Type B pancreatic cell (in vitro differentiated cells): ENCODE data around the gene CYS1. TPM values are rescaled to one million over a fixed set of nuclear protein-coding genes. Genes with fewer than 3 reads are reported as not detected.

Source experiments
- DNase-seq: peaks from one replicate; pipeline ENCODE4 v3.0.0; 2021; ENCODE audit warnings: mixed read lengths; ENCODE audit not compliant: unreplicated experiment; ENCODE audit errors: extremely low spot score
- H3K27ac Mint-ChIP-seq: 2 replicates; pipeline ENCODE4 v1.8.0; 2021; ENCODE audit warnings: mild to moderate bottlenecking, mixed read lengths
- H3K27me3 Mint-ChIP-seq: 2 replicates; pipeline ENCODE4 v1.8.0; 2021; ENCODE audit warnings: mixed read lengths
- H3K36me3 Mint-ChIP-seq: 2 replicates; pipeline ENCODE4 v1.8.0; 2021; ENCODE audit warnings: mixed read lengths
- H3K4me1 Mint-ChIP-seq: one replicate; pipeline ENCODE4 v1.8.0; 2021; ENCODE audit warnings: mixed read lengths; ENCODE audit not compliant: unreplicated experiment
- H3K4me3 Mint-ChIP-seq: 2 replicates; pipeline ENCODE4 v1.8.0; 2021; ENCODE audit warnings: mild to moderate bottlenecking, mixed read lengths
- H3K9me3 Mint-ChIP-seq: 2 replicates; pipeline ENCODE4 v1.8.0; 2021; ENCODE audit warnings: mixed read lengths
- total RNA-seq: library from RNA; stranded (reverse); gene quantifications from 2 replicates; pipeline ENCODE4 v1.2.1, GENCODE V29; 2021; ENCODE audit warnings: low replicate concordance
- TF ChIP-seq, protein P1 (sequence below): fragments of 200-600 bp; sonication (generic); conservative IDR thresholded peaks from 2 replicates; pipeline ENCODE4 v1.5.0; 2021; ENCODE audit warnings: antibody characterized with exemption, mild to moderate bottlenecking

CYS1 gene
- total RNA-seq, 1 donor from 2014 or later = 0.94 TPM

DNA sequence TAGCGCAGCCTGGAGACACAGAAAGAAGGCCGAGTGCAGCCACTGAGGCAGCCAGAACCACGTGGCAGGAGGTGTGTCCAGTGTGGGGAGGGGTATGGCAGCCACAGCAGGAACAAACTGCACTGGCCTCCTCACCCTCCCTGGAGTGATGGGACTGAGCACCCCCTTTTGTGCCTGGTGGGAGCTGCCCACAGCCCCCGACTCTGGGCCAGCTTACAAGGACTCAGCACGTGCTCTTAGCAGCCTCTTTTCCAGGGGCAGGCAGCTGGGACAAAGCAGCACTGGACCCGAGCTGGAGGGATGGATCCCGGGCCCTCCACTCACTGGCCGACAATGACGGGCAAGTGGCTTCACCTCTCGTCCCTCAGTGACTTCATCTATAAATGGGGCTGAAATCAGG, 42.1 kb downstream of the CYS1 start:
- peaks cover 3% of the 10 kb centered on the region for H3K36me3 Mint-ChIP-seq
- peaks cover 15% of the 10 kb centered on the region for H3K27me3 Mint-ChIP-seq
- peaks cover 14% of the 10 kb centered on the region for H3K4me1 Mint-ChIP-seq
- no peak overlapping the region for H3K4me3 Mint-ChIP-seq
- H3K27ac Mint-ChIP-seq = no peak overlapping the region
- TF ChIP-seq, protein P1, sequence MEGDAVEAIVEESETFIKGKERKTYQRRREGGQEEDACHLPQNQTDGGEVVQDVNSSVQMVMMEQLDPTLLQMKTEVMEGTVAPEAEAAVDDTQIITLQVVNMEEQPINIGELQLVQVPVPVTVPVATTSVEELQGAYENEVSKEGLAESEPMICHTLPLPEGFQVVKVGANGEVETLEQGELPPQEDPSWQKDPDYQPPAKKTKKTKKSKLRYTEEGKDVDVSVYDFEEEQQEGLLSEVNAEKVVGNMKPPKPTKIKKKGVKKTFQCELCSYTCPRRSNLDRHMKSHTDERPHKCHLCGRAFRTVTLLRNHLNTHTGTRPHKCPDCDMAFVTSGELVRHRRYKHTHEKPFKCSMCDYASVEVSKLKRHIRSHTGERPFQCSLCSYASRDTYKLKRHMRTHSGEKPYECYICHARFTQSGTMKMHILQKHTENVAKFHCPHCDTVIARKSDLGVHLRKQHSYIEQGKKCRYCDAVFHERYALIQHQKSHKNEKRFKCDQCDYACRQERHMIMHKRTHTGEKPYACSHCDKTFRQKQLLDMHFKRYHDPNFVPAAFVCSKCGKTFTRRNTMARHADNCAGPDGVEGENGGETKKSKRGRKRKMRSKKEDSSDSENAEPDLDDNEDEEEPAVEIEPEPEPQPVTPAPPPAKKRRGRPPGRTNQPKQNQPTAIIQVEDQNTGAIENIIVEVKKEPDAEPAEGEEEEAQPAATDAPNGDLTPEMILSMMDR = no peak
- H3K9me3 Mint-ChIP-seq = no peaks in the 10 kb centered on the region
- no peak for DNase-seq

DNA sequence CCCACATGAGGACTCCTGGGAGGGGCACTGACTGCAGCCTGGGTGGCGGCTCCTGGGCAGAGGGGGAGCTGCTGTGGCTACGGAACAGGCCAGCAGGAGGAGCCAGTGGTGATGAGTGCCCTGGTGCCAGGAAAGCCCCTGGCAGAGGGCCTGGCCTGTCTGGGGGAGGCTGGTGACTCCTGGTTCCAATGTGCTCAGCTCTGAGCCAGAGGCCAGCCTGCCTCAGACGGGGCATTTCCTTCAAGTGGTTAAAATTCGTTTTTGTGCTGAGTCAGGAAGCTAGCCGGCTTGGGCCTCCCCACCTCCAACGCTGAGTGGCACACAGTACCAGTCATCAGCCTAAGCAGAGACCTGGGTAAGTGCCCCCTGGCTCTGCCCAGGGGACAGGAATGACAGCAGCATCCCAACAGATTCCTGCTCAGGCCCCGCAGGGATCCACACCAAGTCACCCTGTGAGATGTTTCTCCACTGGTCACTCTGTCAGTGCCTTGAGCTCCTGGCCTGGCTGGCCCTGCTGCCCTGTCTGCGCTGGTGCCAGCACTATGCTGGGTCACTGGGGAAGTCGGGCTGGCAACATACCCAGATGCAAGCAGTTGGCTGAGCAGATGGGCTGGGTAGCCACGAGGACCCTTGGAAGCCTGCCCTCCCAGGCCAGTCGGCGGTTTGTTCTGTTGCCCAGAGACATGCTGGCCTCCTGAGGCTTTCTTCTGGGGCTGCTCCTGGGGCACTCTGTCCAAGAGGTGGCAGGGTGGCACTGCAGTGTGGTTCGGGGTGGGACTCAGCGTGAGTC, 43.9 kb downstream of the CYS1 start:
- Mint-ChIP-seq H3K4me1 (peaks cover 7% of the 10 kb centered on the region), H3K27ac (no peak overlapping the region), H3K27me3 (peaks cover 10% of the 10 kb centered on the region), H3K4me3 (no peak overlapping the region), H3K36me3 (peaks cover 3% of the 10 kb centered on the region), H3K9me3 (no peaks in the 10 kb centered on the region)
- TF ChIP-seq, protein P1 = peak; percentile 46
- DNase-seq = no peak

DNA sequence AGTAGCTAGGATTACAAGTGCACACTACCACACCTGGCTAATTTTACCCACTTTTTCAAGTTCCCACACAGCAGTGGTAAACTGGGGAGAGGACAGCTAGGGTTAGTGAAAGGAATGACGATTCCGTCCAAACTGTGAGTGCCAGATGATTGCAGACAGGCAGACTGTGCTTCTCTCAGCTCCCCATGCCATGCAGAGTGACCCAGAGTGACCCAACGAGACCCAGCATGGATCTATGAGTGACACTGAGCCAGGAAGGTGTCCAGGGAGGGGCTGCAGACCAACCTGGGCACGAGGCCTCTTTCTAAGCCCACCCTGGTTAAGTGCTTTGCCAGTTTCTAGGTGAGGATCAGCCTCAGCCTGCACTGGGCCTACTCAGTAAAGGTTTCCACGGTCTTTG, 44.6 kb downstream of the CYS1 start:
- Mint-ChIP-seq H3K9me3 (no peaks in the 10 kb centered on the region), H3K27me3 (peaks cover 7% of the 10 kb centered on the region), H3K4me3 (no peak overlapping the region), H3K27ac (no peak overlapping the region), H3K4me1 (peaks cover 4% of the 10 kb centered on the region), H3K36me3 (peaks cover 1% of the 10 kb centered on the region)
- TF ChIP-seq, protein P1 = no peak
- no peak for DNase-seq

DNA sequence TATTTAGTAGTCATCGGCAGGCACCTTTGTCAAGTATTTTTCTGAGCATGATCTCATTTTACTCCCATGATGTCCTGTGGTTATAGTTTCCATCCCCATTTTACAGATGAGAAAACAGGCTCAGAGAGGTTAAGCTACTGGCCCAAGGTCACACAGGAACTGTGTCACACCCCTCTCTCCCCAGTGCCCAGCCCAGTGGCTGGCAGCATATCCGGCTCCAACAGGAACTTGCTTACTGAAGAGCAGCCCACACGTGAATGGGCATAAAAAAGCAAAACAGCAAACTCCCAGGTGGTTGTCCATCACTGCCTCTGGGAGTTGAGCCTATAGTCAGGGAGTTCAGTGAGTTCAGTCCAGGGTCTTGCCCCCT, 45.2 kb downstream of the CYS1 start:
- H3K9me3 Mint-ChIP-seq = no peaks in the 10 kb centered on the region

DNA sequence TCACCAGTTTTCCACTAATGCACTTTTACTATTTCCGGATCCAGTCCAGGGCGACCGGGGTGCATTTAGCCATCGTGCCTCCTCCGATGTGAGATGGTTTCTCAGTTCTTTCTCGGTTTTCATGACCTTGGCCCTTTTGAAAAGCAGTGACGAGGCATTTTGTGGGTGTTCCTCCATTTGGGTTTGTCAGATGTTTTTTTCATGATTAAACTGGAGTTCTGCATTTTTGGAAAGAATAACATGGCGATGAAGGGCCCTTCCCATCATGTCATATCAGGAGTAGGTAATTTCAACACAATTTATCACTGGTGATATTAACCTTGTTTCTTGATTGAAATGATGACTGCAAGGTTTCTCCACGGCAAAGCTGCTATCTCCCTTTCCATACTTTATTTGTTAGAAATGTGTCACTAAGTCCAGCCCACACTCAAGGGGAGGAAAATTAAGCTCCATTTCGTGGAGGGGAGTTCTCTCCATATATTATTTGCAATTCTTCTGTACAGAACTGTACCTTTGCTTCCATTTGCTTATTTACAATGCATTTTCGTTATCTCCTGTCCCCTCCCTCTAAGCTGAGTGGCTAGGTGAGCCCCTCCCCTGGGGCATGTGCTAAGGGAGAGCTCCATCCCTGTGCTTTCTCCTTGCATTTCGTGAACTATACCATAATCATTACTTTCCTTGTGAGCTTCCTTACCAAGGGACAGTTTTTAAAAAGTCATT, 45.7 kb downstream of the CYS1 start:
- TF ChIP-seq, protein P1 = no peak
- H3K27me3 Mint-ChIP-seq = no peaks in the 10 kb centered on the region
- peaks cover 10% of the 10 kb centered on the region for H3K4me1 Mint-ChIP-seq
- no peaks in the 10 kb centered on the region for H3K9me3 Mint-ChIP-seq
- no peaks in the 10 kb centered on the region for H3K36me3 Mint-ChIP-seq
- H3K27ac Mint-ChIP-seq = no peak overlapping the region
- DNase-seq = no peak
- H3K4me3 Mint-ChIP-seq = no peak overlapping the region

More for the DNA sequence above, 45.2 kb downstream of the CYS1 start:
- TF ChIP-seq, protein P1 = no peak
- H3K27me3 Mint-ChIP-seq = peaks cover 3% of the 10 kb centered on the region
- DNase-seq = no peak
- peaks cover 5% of the 10 kb centered on the region for H3K4me1 Mint-ChIP-seq
- no peak overlapping the region for H3K27ac Mint-ChIP-seq
- H3K4me3 Mint-ChIP-seq = no peak overlapping the region
- no peaks in the 10 kb centered on the region for H3K36me3 Mint-ChIP-seq
